Measurements from ENCODE around the gene SLC6A1.

Gene SLC6A1

DNA sequence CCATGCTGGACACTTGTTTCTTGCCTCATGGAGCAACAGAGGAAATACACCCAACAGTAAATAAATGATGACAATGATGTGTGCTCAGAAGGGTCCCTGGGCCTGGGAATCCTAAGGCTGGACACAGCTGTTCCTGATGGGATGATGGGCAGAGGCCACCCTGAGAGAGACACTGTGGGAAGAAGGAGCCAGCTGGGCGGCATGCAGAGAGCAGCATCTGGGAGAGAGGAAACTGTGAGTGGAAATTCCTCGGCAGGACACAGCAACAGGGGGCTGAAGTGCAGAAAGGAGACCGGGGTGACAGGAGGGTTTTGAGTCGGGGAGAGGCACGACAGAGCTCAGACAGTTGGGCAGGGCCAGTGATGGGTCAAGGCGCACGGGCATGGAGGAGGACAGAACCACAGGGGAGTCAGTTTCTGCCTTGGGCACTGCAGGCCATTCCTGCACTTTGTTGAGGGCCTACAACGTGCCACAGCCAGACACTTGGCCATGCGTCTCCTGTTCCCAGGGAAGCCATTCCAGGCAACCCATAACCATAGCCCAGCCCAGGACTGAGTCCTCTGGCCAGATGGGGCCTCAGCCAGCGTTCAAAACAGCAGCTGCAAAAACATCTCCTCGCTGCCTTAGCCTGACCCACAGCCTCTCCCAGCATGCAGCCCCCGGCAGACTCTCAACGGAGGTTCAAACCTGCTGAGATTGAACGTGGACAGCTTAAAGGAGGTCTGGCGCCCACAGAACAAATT, 36.7 kb upstream of the SLC6A1 start:
- no peak for TF ChIP-seq ZNF8 (CRISPR knock-in tag; IDR thresholded peaks at IDR 0.05)
- no peak for TF ChIP-seq RARB (CRISPR knock-in tag; IDR thresholded peaks at IDR 0.05)
- no peak for TF ChIP-seq SNAI2 (CRISPR knock-in tag; IDR thresholded peaks at IDR 0.05)
- TF ChIP-seq, protein P1, sequence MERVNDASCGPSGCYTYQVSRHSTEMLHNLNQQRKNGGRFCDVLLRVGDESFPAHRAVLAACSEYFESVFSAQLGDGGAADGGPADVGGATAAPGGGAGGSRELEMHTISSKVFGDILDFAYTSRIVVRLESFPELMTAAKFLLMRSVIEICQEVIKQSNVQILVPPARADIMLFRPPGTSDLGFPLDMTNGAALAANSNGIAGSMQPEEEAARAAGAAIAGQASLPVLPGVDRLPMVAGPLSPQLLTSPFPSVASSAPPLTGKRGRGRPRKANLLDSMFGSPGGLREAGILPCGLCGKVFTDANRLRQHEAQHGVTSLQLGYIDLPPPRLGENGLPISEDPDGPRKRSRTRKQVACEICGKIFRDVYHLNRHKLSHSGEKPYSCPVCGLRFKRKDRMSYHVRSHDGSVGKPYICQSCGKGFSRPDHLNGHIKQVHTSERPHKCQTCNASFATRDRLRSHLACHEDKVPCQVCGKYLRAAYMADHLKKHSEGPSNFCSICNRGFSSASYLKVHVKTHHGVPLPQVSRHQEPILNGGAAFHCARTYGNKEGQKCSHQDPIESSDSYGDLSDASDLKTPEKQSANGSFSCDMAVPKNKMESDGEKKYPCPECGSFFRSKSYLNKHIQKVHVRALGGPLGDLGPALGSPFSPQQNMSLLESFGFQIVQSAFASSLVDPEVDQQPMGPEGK (CRISPR knock-in tag; IDR thresholded peaks at IDR 0.05; ENCODE audit: borderline replicate concordance) = no peak
- TF ChIP-seq, protein P2, sequence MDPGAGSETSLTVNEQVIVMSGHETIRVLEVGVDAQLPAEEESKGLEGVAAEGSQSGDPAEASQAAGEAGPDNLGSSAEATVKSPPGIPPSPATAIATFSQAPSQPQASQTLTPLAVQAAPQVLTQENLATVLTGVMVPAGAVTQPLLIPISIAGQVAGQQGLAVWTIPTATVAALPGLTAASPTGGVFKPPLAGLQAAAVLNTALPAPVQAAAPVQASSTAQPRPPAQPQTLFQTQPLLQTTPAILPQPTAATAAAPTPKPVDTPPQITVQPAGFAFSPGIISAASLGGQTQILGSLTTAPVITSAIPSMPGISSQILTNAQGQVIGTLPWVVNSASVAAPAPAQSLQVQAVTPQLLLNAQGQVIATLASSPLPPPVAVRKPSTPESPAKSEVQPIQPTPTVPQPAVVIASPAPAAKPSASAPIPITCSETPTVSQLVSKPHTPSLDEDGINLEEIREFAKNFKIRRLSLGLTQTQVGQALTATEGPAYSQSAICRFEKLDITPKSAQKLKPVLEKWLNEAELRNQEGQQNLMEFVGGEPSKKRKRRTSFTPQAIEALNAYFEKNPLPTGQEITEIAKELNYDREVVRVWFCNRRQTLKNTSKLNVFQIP (CRISPR knock-in tag; IDR thresholded peaks at IDR 0.05; ENCODE audit: borderline replicate concordance, low read depth) = no peak
- TF ChIP-seq CSDC2 (CRISPR knock-in tag; IDR thresholded peaks at IDR 0.05) = no peak
- no peak for TF ChIP-seq ISL1 (CRISPR knock-in tag; IDR thresholded peaks at IDR 0.05)
- ATAC-seq = no peak

DNA sequence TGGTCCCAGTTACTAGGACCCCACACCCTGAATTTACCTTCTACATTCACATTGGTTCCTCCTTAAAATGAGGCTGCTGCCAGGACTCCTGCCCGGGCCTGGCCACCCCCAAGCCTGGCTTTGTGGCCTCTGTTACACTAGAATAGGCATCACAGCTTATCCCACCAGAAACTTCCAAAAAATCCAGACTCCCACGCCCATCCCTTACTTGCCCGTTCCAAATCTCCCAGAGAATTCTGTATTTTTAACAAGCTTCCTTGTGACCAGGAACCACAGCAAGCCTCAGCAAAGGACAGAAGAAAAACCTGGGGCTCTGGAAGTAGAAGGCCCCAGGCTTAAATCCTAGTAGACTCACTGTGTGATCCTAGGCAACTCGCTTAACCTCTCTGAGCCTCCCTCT, 36.0 kb upstream of the SLC6A1 start:
- no peak for ATAC-seq
- TF ChIP-seq TOX (CRISPR knock-in tag; IDR thresholded peaks at IDR 0.05; ENCODE audit: borderline replicate concordance) (no peak), ZNF565 (CRISPR knock-in tag; conservative IDR thresholded peaks at IDR 0.05; ENCODE audit: low read depth) (no peak), ZNF8 (CRISPR knock-in tag; IDR thresholded peaks at IDR 0.05) (no peak), ZFP3 (CRISPR knock-in tag; IDR thresholded peaks at IDR 0.05) (no peak), ISL1 (CRISPR knock-in tag; IDR thresholded peaks at IDR 0.05) (no peak), ESRRG (CRISPR knock-in tag; IDR thresholded peaks at IDR 0.05) (no peak), SNAI2 (CRISPR knock-in tag; IDR thresholded peaks at IDR 0.05) (no peak), CSDC2 (CRISPR knock-in tag; IDR thresholded peaks at IDR 0.05) (no peak), OSR1 (CRISPR knock-in tag; IDR thresholded peaks at IDR 0.05) (no peak), BACH2 (CRISPR knock-in tag; IDR thresholded peaks at IDR 0.05; ENCODE audit: borderline replicate concordance) (no peak), ZC3H10 (CRISPR knock-in tag; IDR thresholded peaks at IDR 0.05) (no peak), ARNTL (CRISPR knock-in tag; IDR thresholded peaks at IDR 0.05; ENCODE audit: borderline replicate concordance, low read depth) (no peak), GLIS3 (CRISPR knock-in tag; IDR thresholded peaks at IDR 0.05) (no peak)
- TF ChIP-seq, protein P3, sequence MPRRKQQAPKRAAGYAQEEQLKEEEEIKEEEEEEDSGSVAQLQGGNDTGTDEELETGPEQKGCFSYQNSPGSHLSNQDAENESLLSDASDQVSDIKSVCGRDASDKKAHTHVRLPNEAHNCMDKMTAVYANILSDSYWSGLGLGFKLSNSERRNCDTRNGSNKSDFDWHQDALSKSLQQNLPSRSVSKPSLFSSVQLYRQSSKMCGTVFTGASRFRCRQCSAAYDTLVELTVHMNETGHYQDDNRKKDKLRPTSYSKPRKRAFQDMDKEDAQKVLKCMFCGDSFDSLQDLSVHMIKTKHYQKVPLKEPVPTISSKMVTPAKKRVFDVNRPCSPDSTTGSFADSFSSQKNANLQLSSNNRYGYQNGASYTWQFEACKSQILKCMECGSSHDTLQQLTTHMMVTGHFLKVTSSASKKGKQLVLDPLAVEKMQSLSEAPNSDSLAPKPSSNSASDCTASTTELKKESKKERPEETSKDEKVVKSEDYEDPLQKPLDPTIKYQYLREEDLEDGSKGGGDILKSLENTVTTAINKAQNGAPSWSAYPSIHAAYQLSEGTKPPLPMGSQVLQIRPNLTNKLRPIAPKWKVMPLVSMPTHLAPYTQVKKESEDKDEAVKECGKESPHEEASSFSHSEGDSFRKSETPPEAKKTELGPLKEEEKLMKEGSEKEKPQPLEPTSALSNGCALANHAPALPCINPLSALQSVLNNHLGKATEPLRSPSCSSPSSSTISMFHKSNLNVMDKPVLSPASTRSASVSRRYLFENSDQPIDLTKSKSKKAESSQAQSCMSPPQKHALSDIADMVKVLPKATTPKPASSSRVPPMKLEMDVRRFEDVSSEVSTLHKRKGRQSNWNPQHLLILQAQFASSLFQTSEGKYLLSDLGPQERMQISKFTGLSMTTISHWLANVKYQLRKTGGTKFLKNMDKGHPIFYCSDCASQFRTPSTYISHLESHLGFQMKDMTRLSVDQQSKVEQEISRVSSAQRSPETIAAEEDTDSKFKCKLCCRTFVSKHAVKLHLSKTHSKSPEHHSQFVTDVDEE (CRISPR knock-in tag; IDR thresholded peaks at IDR 0.05) = no peak
- TF ChIP-seq, protein P4, sequence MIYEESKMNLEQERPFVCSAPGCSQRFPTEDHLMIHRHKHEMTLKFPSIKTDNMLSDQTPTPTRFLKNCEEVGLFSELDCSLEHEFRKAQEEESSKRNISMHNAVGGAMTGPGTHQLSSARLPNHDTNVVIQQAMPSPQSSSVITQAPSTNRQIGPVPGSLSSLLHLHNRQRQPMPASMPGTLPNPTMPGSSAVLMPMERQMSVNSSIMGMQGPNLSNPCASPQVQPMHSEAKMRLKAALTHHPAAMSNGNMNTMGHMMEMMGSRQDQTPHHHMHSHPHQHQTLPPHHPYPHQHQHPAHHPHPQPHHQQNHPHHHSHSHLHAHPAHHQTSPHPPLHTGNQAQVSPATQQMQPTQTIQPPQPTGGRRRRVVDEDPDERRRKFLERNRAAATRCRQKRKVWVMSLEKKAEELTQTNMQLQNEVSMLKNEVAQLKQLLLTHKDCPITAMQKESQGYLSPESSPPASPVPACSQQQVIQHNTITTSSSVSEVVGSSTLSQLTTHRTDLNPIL (CRISPR knock-in tag; IDR thresholded peaks at IDR 0.05; ENCODE audit: low read depth) = no peak

DNA sequence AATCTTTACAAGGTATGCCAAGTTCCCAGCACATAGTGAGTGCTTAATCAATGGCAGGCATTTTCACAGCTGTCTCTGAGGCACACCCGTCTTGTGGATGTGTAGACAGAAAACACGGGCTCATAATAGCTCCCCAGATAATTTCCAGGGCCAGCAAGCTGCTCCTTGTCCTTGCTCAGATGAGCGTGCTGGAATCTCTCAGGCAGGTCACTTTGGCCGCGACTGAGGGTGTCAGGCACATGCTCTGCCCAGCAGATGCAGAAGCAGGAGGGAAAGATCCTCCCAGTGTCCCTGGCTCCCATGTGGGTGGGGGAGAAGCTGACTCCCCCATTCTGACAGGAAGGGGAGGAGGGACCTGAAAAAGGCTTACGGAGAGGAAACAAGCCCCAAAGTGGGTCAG, 35.6 kb upstream of the SLC6A1 start:
- TF ChIP-seq, protein P2 (CRISPR knock-in tag; IDR thresholded peaks at IDR 0.05; ENCODE audit: borderline replicate concordance, low read depth) = no peak
- TF ChIP-seq CSDC2 (CRISPR knock-in tag; IDR thresholded peaks at IDR 0.05) (no peak), PPARA (CRISPR knock-in tag; IDR thresholded peaks at IDR 0.05; ENCODE audit: borderline replicate concordance) (no peak), ZNF8 (CRISPR knock-in tag; IDR thresholded peaks at IDR 0.05) (no peak), ZFP3 (CRISPR knock-in tag; IDR thresholded peaks at IDR 0.05) (no peak), ISL1 (CRISPR knock-in tag; IDR thresholded peaks at IDR 0.05) (no peak), ZNF565 (CRISPR knock-in tag; conservative IDR thresholded peaks at IDR 0.05; ENCODE audit: low read depth) (no peak), OSR1 (CRISPR knock-in tag; IDR thresholded peaks at IDR 0.05) (no peak), ZFP30 (CRISPR knock-in tag; IDR thresholded peaks at IDR 0.05) (no peak), TCF4 (CRISPR knock-in tag; IDR thresholded peaks at IDR 0.05; ENCODE audit: borderline replicate concordance) (no peak), GLIS3 (CRISPR knock-in tag; IDR thresholded peaks at IDR 0.05) (no peak), SNAI2 (CRISPR knock-in tag; IDR thresholded peaks at IDR 0.05) (no peak), ESRRG (CRISPR knock-in tag; IDR thresholded peaks at IDR 0.05) (no peak)
- TF ChIP-seq, protein P4 (CRISPR knock-in tag; IDR thresholded peaks at IDR 0.05; ENCODE audit: low read depth) = no peak
- TF ChIP-seq, protein P5, sequence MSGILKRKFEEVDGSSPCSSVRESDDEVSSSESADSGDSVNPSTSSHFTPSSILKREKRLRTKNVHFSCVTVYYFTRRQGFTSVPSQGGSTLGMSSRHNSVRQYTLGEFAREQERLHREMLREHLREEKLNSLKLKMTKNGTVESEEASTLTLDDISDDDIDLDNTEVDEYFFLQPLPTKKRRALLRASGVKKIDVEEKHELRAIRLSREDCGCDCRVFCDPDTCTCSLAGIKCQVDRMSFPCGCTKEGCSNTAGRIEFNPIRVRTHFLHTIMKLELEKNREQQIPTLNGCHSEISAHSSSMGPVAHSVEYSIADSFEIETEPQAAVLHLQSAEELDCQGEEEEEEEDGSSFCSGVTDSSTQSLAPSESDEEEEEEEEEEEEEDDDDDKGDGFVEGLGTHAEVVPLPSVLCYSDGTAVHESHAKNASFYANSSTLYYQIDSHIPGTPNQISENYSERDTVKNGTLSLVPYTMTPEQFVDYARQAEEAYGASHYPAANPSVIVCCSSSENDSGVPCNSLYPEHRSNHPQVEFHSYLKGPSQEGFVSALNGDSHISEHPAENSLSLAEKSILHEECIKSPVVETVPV (CRISPR knock-in tag; IDR thresholded peaks at IDR 0.05) = no peak
- TF ChIP-seq, protein P1 (CRISPR knock-in tag; IDR thresholded peaks at IDR 0.05; ENCODE audit: borderline replicate concordance) = no peak

More for the DNA sequence above, 35.6 kb upstream of the SLC6A1 start:
- ATAC-seq = no peak
